UCSD-AML1 (cell line): ENCODE measurements around the gene C1QTNF4.
A peak's percentile ranks its signal among the peaks of the same experiment; 100 is the strongest.
"Not testable (repeated sequence)": the region's sequence is repeated elsewhere in the genome, so short reads cannot be mapped to it uniquely, and the experiment has no call there.

Source experiments
- DNase-seq: peaks from one replicate; lab custom pipeline; 2025; ENCODE audit not compliant: unreplicated experiment; lab: John Stamatoyannopoulos, UW

The C1QTNF4 gene

DNA sequence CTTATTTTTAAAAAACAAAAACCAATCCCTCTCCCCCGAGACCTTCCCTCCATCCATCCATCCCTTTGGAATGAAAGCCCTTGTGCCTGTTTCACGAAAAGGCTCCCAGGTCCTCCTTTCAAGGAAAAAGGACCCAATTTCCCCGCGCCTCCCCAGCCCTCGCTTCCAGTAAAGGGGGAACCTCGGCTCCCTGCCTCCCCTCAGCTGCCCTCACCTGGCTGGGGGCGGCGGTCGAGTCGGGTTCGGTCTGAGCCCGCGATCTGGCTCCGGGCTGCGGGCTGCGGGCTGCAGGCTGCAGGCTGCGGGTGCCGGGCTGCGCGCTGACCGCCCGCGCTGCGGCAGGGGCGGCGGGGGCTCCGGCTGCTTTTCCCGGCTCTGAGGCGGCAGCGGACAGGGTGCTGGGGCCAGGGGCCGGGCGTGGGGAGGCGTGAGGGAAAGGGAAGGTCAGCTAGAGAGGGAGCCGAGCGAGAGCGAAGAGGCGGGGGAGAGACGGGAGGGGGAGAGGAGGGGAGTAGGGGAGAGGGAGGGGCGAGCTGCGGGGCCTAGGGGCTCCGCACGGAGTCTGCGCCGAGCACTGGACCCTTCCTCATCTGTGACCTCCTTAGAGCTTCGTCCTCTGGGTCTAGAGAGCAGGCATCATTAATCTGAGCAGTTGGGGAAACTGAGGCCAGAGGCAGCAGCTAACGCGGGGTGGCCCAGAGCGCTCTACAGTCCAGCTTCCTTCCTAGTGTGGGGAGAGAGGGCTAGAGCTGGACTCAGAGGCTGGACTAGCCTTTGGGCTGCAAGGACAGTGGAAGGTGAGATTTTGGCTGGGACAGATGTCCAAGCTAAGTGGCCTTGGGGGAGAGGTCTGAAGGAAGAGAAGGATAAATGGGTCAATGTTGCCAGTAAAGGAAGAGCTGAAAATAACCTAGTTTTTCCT lies at the start of gene C1QTNF4:
TSS of gene C1QTNF4 (minus strand) at position 478 of the 922 bp plus-strand sequence. CDS start 3,601 bp downstream, outside the sequence.
- no peak for DNase-seq

DNA sequence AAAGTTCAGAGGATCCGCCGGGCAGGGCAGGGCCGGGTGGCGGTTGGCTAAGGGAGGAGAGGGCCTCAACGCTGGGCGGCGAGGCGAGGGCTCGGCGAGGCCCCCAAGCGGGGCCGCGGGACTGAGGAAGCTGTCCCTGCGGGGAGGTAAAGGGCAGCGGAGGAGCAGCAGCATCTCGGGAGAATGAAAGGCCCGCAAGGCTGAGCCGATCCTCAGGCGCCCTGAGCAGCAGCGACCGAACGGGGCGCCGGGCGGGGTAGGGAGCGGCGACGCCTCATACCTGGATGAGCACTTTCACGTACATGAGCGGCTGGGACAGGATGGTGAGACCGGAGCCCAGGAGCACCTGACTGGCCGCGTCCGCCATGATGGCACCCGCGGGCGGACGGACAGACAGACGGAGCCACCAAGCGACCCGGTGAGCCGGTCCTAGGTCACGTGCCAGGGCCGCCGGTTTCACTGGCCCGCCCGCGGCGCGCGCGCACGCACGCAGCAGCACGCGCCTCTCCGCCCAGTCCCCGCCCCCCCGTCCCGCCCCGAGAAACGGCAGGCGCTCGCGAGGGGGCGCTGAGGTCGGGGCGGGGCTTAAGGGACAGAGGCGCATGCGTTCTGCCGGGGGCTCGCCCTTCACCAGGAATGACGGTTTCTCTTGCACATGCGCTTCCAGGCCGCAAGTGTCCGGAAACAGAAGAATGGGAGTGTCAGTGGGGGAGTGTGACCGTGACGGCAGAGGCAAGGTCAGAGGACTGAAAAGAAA lies 48.1 kb upstream of the C1QTNF4 start, which contains the start of gene MTCH2:
TSS of gene MTCH2 (minus strand) at position 461 of the 757 bp plus-strand sequence. CDS start at position 367, 94 bp downstream.
- peak; percentile 98 for DNase-seq

DNA sequence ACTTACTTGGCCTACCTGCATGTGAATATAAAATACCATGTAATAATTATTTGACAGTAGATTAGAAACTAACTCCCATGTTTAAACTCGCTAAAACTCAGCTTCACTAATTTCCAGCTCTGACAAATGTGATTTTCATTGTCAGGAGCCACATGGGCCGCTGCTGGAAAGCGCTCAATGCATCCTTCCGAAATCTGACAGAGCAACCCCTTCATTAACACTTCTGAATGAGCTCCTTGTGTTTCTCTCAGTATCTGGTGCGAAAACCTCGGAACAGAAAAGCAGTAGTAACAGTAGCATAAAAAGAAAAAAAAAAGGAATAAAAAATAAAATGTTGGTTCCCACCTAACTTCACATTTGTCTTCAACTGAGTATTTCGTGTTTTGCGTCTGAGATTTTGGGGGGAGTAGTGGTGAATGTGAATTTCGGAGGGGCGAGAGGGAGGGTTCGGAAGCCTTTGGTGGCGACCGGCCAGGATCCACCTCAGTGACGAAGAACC lies 47.4 kb upstream of the C1QTNF4 start:
- no peak for DNase-seq

DNA sequence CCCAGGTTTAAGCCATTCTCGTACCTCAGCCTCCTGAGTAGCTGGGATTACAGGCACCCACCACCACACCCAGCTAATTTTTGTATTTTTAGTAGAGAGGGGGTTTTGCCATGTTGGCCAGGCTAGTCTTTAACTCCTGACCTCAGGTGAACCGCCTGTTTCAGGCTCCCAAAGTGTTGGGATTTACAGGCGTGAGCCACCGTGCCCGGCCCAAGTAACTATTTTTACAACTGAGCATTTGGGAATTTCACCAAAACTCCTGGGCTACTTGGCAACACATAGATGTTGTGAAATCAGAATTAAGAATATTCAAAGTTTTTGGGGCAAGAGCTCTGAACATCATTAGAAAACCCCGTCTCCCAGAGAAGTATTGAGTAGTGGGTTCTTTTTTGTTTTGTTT lies 46.3 kb upstream of the C1QTNF4 start:
- not testable (repeated sequence) for DNase-seq

DNA sequence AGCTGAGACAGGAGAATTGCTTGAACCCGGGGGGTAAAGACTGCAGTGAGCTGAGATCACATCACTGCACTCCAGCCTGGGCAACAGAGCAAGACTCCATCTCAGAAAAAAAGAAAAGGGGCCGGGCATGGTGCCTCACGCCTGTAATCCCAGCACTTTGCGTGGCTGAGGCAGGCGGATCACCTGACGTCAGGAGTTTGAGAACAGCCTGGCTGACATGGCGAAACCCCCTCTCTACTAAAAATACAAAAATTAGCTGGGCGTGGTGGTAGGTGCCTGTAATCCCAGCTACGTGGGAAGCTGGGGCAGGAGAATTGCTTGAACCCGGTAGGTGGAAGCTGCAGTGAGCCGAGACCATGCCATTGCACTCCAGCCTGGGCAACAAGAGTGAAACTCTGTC lies 42.1 kb upstream of the C1QTNF4 start:
- not testable (repeated sequence) for DNase-seq

DNA sequence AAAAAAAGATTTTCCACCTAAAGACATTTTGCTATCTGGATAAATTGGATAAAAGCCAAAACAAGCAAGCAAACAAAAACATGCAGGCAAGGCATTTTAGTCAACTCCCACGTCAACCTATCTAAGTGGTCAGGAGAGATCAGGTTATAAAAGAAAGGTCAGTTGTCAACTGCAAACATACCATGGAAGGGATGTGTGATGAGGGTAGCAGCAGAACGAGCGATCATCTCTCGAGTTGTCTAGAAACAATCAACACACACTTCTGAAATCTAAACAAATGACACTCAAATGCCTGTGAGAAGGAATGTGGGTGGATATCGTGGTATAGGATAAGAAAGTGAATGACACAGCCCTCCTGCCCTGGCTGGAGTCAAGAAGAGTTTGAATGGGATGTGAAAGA lies 37.3 kb upstream of the C1QTNF4 start:
- no peak for DNase-seq

DNA sequence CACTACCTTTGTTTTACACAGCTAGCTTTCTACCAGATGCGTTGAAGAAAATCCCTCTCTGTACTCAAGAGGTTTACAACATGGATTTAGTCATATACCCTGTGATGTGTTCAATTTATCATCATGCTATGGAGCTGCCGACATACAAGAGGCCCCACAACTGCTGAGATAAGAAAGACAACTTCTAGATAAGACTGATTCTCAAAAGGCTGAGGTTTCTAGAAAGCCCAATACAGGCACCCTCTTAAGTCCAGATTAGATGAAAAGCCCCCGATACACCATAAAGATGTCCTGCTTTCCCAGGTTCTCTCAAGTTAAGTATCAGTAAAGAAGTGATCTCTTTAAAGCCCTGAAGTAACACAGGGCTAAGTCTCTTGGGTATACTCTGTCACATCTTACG lies 33.8 kb upstream of the C1QTNF4 start:
- no peak for DNase-seq

DNA sequence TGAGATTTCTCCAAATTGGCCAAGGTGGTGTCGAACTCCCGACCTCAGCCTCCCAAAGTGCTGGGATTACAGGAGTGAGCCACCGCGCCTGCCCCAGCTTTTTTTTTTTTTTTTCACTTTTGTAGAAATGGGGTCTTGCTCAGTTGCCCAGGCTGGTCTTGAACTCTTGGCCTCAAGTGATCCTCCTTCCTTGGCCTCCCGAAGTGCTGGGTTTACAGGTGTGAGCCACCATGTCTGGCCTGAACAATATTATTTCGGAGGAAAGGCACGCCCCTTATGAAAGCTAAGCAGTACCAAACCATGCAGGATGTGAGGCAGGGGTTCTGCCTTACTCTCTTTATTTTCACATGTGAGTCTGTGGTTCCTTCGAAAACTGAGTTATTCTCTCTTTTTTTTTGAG lies 32.0 kb upstream of the C1QTNF4 start:
- DNase-seq, result no peak

DNA sequence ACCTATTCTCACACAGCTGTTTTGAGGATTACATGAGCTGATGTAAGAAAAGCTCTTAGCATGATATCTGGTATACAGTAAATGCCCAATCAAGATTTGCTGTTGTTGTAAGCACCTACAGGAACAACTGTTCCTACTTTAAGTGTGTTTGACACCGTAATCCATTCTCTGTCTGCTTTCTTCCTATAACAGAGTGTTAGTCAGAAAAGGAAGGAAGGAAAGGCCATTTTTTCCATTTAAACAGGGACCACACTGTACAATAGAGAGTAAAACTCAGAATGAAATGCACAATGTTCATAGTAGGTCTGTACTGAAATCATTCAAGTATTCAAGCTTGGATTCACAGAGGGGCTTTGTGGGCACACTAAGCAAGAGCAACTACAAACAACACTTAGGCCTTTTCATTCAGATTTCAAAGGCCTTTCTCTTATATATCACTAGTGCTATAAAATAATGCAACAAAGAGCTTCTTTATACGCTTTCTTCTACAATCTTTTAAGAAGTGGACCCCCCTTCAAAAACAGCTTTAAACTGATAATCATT lies 26.7 kb upstream of the C1QTNF4 start:
- no peak for DNase-seq

DNA sequence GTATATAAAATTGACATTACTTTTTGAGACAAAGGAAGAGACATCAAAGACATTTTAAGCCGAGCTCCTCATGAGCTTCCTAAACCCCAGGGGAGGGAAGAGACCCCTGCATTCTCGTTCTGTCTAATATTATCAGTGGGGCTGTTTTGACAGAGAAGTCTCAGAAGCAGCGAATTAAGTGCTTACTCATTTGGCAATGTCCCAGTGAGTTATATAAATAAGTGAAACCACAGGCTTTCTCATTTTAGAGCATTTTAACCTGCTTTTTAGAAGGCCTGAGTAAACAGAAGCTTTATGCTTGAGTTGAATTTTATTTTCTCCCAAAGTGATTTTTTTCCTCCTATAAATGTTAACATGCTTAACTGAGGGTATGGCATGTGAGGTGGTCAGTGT lies 23.2 kb upstream of the C1QTNF4 start:
- DNase-seq, result no peak

DNA sequence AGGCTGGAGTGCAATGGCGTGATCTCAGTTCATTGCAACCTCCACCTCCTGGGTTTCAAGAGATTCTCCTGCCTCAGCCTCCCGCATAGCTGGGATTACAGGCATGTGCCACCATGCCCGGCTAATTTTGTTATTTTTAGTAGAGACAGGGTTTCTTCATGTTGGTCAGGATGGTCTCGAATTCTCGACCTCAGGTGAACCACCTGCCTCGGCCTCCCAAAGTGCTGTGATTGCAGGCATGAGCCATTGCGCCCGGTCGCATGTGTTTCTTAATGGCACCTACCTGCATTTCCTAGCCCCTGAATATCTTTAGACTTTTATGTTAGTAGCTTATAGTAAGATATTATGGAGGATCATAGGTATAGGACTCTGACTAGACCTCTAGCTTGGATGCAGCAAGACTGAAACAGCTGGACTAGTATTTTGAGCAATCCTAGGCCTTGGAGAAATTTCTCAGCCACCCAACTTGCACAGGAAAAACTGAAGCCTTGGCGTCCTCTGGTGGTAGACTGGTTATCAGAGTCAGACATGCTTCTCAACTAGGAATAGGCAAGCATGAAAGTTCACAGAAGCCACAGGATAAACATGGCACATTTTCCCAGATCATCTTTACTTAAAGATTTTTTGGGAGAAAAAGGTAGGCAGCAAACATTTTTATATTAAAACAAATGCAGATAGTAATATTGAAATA lies 22.7 kb upstream of the C1QTNF4 start:
- DNase-seq, result peak; percentile 21

DNA sequence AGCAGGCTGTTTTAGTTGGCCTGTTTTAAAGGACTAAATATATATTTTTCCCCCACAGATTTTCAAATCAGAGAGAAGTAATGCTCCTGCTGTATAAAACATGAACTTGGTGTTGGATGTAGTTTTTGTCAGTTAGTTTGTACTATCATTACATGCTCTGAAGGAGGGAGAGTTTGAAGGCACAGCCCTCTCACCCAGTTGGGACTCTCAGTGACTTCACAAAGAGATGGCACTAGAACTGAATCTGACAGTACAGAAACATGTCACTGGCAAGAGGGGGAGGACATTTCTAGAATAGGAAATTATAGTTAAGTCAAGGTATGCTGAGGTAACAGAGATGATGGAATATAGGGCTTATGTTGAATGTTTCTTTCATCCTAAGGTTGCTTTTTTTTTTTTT lies 21.0 kb upstream of the C1QTNF4 start:
- DNase-seq, result no peak

DNA sequence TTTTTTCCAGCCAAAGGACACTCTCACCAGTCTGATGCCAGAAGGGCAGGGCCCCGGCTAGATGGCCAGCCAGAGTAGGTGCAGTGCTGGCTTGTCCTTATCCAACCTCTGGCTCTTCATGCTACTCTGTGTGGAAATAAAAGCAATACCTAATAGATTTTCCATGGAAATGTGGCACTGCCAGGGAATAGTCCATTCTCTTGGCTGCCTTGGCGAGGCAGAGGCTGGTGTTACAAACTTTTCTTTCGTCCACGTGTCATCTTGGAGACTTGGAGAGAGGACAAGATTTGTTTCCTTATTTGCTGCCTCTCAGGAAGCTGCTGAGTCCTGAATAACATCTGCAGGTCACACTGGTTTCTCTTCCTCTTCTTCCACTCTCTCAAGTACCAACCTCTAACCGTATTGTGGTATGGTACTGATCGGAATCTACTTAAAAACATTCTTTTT lies 17.2 kb upstream of the C1QTNF4 start:
- DNase-seq, result no peak

DNA sequence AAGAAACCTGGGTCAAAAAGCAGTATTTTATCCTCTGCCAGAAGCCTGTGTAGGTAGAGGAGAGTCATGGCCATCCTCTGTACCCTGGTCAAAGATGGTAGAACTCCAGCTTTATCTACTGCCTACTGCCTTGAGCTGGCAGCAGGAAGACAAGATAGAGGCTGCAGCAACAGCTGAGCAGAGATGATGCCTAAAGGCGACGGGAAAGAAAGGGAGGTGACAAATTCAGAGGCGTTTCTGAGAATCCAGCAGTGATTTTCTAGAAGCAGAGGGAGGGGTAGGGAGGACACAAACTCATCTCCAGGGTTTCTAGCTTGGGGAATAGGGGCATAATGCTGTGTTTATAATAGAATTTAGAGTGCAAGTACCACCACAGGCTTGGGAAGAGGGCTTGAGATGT lies 15.5 kb upstream of the C1QTNF4 start:
- no peak for DNase-seq

DNA sequence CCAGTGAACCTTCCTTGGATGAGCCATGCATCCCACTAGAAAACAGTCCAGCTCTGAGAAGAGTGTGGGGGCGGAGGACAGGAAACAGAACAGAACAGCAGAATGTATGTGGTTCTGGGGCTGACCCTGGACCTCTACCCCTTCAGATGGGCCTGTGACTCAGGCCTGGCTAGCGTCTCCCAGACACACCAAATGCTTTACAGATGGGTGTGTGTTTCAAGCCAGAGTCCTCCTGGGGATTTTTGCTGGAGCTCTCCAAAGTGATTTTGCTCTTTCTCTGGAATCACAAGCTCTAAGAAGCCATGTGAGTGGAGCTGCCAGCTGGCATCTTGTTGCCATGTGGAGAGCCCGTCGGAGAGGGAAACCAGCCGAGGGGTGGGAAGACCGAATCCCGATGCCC lies 13.2 kb upstream of the C1QTNF4 start:
- no peak for DNase-seq

DNA sequence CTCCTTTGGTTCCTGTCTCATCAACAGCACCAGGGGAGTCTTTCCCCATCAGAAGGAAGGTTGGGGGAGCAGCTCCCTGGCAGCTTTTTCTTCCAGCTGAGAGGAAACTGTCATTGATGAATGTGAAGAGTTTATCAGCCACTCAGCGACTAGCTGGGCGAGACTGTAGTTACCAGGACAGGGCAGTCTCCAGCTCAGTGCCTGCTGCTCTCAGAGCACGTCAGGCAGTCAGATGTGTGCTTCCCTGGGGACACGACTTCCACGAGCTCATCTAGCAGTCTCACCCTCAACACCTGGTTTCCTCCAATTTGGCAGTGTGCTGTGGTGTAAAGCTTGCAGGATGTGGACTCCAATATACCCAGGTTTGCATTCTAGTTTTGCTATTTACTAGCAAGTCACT lies 12.5 kb upstream of the C1QTNF4 start:
- no peak for DNase-seq

DNA sequence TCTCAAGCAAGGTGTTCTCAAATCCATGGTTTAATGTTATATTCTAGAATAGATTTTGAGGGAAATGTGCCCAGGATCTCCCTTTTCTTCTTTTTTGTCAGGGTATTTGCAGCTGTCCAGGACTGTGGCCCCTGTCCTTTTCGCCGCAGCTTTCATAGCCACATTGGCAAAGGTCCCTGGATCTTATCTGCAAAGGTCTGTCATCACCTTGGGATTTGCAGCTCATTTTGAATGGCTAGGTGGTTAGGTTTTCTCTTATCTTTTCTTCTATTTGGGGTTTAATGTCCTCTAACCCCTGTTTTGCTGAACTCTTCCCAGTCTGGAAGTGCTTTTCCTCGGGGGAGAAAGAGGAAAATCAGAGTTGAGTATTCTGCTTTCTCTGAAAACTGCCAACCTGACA lies 11.7 kb upstream of the C1QTNF4 start:
- no peak for DNase-seq

DNA sequence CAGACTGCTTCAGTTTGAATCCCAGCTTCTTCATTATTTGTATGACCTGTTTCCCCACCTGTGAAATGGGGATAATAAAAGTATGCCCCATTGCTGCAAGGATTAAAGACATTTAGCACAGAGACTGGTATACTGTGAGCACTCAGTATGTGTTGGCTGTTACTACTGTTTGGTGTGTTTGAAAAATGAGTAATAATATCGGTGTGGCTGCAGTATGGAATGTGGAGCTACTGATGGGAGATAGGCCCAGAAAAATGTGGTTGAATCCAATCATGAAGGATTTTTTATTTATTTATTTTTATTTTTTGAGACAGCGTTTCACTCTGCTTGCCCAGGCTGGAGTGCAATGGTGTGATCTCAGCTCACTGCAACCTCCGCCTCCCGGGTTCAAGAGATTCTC lies 9.1 kb upstream of the C1QTNF4 start:
- DNase-seq, result no peak

DNA sequence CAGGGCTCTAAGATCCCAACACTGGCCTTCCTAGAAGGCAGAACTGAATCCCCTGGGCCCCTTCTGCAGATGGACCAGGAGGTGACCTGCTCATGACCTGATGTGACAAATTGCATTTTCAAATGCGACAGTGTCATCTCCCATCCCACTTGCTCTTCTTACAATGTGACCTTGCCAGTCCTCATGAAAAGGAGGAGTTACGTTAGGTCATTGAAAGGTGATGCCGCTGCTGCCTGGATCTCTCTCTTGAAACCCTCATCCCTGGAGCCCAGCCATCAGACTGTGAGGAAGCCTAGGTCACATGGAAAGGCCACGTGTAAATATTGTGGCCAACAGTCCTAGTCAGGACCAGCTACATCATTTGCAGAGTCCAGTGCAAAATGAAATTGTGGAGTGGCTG lies 5.7 kb upstream of the C1QTNF4 start:
- no peak for DNase-seq

DNA sequence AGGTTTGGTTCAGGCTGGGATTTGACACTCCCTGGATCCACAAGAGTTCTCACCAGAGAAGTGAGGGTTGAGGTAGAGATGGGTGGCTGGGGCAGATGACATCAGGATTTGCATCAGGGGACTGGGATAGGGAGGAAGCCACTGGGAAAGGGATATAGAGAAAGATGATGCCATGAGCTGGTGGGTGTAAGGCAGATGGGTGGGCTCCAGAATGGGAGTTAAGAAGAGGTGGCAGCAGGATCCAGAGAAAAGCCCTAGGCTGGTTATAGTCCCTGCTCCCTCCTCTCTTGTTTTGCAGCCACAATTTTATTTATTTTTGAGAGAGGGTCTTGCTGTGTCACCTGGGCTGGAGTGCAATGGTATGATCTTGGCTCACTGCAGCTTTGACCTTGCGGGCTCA lies 1.8 kb upstream of the C1QTNF4 start:
- DNase-seq, result no peak

DNA sequence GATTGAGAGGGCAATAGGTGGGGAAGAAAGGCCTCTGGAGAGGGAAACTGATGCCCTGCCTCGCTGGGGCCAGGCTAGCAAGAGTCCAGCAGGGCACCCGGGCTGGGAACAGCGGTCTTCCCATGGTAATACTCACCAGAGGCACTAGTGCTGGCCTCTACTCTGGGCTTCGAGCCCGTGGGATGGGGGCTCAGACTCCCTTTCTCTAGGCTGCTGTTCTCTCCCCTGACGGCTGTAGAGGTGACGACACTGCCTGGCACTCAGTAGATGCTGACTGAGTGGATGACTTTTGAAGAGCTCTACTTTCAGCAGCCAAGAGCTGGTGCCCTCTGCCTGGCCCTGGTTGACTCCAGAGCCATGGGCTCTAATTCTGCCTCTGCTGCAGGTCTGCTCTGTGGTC lies 818 bp upstream of the C1QTNF4 start:
- no peak for DNase-seq
